Activated naive CD4-positive, alpha-beta T cell treated with anti-CD3 and anti-CD28 coated beads, Interleukin-2, amount 10 ng/mL, durations not matched to agents 7 days and 5 days (primary cell): ENCODE data around the gene NEUROD4.
A peak's percentile ranks its signal among the peaks of the same experiment; 100 is the strongest.

Source experiments
- CTCF ChIA-PET: fragments of 350-600 bp; sonication (Branson Sonifier 250); formaldehyde crosslinking; loops from one replicate; lab custom pipeline; 2021; ENCODE audit warnings: antibody characterized with exemption; lab: Charles Lee
- DNase-seq: peaks from one replicate; pipeline ENCODE4 v3.0.0-alpha.2; 2020
- H3K27ac Mint-ChIP-seq: one replicate; pipeline ENCODE4 v1.8.0; 2021; ENCODE audit warnings: mild to moderate bottlenecking, moderate library complexity, mixed read lengths
- H3K27me3 Mint-ChIP-seq: one replicate; pipeline ENCODE4 v1.8.0; 2021; ENCODE audit warnings: mild to moderate bottlenecking, mixed read lengths
- H3K36me3 Mint-ChIP-seq: one replicate; pipeline ENCODE4 v1.8.0; 2021; ENCODE audit warnings: mixed read lengths
- H3K4me1 Mint-ChIP-seq: one replicate; pipeline ENCODE4 v1.8.0; 2021; ENCODE audit warnings: mixed read lengths
- H3K4me3 Mint-ChIP-seq: one replicate; pipeline ENCODE4 v1.8.0; 2021; ENCODE audit warnings: mild to moderate bottlenecking, moderate library complexity, mixed read lengths
- H3K9me3 Mint-ChIP-seq: one replicate; pipeline ENCODE4 v1.8.0; 2021; ENCODE audit warnings: mixed read lengths

NEUROD4 gene

DNA sequence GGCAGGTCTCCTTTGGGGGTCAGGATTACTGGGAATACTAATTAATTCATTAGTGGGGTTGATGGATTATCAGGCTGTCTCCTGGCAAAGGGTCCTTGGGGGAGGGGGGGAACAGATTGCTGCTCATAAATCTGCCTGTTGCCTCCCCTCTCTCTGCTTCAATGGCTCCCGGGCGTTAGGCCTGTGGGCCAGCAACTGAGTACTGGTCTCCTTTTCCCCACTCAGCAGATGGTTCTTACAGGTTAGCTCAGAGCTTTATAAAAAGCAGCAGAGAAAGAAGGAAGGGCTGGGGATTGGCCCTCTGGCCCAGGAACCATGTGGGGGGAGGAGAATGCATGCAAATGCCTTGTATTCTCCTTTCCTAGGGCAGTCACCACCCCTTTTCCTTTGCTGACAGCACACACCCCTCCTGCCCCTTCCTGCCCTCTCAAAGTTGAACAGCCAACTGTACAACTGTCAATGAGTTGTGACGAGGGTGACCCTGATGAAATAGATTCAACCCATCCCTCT lies 2.3 kb upstream of the NEUROD4 start:
- CTCF ChIA-PET: no interaction called here
- H3K27me3 Mint-ChIP-seq: peaks cover 43% of the 10 kb centered on the region
- no peak overlapping the region for H3K4me3 Mint-ChIP-seq

DNA sequence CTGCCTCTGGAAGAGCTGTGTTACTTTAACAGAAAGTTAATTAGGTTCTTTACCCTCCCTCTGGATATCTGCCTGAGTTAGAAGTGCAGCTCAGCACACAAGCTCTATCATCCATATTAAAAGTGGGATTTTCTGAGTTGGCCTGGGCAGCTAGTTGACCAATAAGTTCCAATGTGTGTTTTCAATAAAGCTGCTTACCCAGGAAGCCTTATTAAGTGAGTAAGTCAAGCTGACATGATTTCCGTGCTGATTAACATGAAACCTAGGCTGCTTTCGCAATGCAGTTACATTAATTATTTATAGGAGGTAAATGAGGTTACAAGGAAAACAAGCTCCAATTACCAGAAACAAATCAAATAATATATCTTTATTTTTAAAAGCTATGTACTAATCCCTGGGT lies 4.8 kb downstream of the NEUROD4 start:
- CTCF ChIA-PET: interaction anchor here (0.6 kb wide), 1 partner anchor 338 kb away, joined by 3 read pairs; no protein-coding TSS in a partner anchor
- Mint-ChIP-seq H3K27ac (no peak overlapping the region), H3K4me1 (peaks cover 2% of the 10 kb centered on the region), H3K27me3 (peaks cover 40% of the 10 kb centered on the region), H3K36me3 (no peaks in the 10 kb centered on the region), H3K4me3 (no peak overlapping the region), H3K9me3 (no peaks in the 10 kb centered on the region)
- DNase-seq: no peak

More for the DNA sequence above, 2.3 kb upstream of the NEUROD4 start:
- H3K4me1 Mint-ChIP-seq: peaks cover 2% of the 10 kb centered on the region
- no peak overlapping the region for H3K27ac Mint-ChIP-seq
- H3K9me3 Mint-ChIP-seq: peaks cover 11% of the 10 kb centered on the region
- DNase-seq: no peak
- H3K36me3 Mint-ChIP-seq: no peaks in the 10 kb centered on the region

DNA sequence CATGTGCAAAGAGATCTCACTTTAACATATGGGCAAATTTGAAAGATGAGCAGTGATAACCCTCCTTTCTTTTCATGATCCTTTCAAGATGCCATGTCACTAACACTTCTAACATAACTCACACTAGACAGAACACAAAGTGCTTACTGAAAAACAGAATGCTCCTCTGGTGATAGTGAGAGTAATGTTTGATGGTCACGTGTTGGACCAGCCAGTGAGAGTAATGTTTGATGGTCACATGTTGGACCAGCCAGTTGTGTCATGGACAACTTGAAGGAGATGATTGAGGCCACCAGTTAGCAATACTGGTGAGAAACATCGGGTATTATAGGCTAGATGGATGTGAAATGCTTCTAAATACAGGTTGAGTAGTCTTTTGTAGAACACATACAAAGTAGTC lies 5.7 kb downstream of the NEUROD4 start:
- no peak for DNase-seq
- CTCF ChIA-PET: no interaction called here
- H3K36me3 Mint-ChIP-seq: no peaks in the 10 kb centered on the region
- H3K4me3 Mint-ChIP-seq: no peak overlapping the region
- no peaks in the 10 kb centered on the region for H3K9me3 Mint-ChIP-seq
- no peaks in the 10 kb centered on the region for H3K4me1 Mint-ChIP-seq
- no peak overlapping the region for H3K27ac Mint-ChIP-seq
- peaks cover 31% of the 10 kb centered on the region for H3K27me3 Mint-ChIP-seq

DNA sequence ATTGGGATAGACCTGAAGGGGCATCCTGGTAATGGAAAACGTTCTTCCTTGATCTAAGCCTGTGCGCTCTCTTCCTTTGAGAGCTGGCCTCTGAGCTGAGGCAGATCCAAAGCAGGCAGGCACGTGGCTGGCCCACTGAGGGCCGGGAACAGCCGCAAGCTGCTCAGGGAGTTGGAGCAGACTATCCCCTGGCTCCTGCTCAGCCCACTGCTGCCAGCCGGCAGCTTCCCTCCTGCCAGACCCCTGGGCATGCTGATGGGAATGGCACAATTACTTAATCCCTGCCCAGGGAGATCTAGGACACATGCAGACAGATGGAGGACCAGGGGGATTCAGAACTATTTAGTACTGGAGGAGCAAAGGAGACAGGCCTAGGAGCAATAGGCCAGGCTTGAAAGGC lies 14.4 kb downstream of the NEUROD4 start:
- CTCF ChIA-PET: interaction anchor here (1.9 kb wide), 1 partner anchor 9 kb away, joined by 5 read pairs; no protein-coding TSS in a partner anchor

DNA sequence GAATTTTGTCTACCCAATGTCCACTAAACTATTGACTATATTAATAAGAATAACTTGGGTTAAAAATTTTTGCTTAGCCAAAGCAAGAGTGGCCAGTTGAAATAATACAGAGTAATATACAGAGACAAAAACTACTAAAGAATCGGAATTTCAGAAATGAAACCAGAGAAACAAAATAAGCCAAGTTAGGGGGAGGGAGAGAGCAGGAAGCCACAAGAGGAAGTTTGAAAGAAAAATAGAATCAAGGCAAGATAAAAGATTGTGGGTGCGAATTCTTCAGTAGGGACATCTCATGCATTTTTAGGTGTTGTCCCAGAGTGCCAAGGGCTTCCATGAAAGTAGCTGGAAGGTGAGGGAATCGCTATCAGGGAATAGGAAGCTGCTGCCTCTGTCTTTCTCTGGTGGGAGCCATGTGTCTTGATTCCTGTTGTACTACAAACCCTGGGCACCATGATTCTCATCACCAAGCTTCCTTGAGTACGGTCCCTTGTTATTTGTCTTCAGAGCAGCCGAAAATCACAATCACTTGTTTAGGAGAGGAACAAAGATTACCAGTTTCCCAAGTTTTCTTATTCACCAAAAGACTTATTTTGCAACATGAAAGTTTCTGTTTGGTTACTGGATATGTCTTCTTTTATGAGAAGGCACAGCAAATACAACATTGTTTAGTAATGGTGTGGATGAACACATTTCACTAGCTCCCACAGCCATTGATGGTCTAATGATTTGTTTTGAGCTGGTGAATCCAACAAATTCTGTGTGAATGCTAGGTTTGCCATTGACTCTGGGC lies 16.7 kb downstream of the NEUROD4 start:
- H3K4me3 Mint-ChIP-seq: peak overlapping the region; percentile 8
- CTCF ChIA-PET: interaction anchor here (0.7 to 1.5 kb wide), 4 partner anchors 15 to 44 kb away, joined by 3 to 4 read pairs (median 3); no protein-coding TSS in a partner anchor
- H3K36me3 Mint-ChIP-seq: no peaks in the 10 kb centered on the region
- H3K27ac Mint-ChIP-seq: peak overlapping the region; percentile 76
- H3K4me1 Mint-ChIP-seq: peaks cover 29% of the 10 kb centered on the region
- peaks cover 8% of the 10 kb centered on the region for H3K27me3 Mint-ChIP-seq
- peaks cover 4% of the 10 kb centered on the region for H3K9me3 Mint-ChIP-seq
- no peak for DNase-seq

More for the DNA sequence above, 14.4 kb downstream of the NEUROD4 start:
- Mint-ChIP-seq H3K27me3 (no peaks in the 10 kb centered on the region), H3K4me3 (no peak overlapping the region), H3K27ac (no peak overlapping the region), H3K9me3 (peaks cover 4% of the 10 kb centered on the region), H3K36me3 (no peaks in the 10 kb centered on the region), H3K4me1 (peaks cover 29% of the 10 kb centered on the region)
- no peak for DNase-seq

DNA sequence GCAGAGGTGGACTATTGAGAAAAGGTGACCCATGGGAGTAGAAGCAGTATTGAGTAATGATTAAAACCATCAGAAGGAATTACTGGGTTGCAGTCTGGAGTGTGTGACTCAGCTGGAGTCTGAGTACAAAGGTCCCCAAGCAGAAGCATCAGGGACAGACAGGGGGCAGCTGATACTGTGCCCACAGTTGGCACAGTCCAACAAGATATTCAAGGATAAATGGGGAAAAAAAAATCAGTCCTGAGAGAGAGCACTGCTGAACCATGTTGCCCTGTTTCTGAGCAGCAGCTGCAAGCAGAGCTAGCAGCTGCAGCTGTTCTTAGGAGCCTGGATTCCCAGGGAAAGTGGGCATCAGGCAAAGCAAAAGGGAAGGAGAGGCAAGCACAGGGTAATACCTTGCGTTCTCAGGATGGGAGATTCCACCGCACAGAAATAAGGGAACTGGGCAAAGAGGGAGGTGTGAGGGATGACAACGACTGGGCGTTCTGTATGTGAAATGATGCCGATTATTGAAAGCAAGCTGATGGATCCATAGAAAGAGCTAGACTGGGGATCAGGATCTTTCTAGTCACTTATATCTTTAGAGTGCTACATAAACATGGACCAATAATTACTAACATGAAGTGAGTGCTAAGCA lies 17.7 kb downstream of the NEUROD4 start:
- peaks cover 8% of the 10 kb centered on the region for H3K27me3 Mint-ChIP-seq
- no peak overlapping the region for H3K4me3 Mint-ChIP-seq
- H3K4me1 Mint-ChIP-seq: peaks cover 29% of the 10 kb centered on the region
- CTCF ChIA-PET: interaction anchor here (1.1 to 1.5 kb wide), 3 partner anchors 14 to 44 kb away, joined by 3 to 5 read pairs (median 4); no protein-coding TSS in a partner anchor
- H3K36me3 Mint-ChIP-seq: no peaks in the 10 kb centered on the region
- DNase-seq: no peak
- H3K27ac Mint-ChIP-seq: no peak overlapping the region
- H3K9me3 Mint-ChIP-seq: peaks cover 4% of the 10 kb centered on the region

DNA sequence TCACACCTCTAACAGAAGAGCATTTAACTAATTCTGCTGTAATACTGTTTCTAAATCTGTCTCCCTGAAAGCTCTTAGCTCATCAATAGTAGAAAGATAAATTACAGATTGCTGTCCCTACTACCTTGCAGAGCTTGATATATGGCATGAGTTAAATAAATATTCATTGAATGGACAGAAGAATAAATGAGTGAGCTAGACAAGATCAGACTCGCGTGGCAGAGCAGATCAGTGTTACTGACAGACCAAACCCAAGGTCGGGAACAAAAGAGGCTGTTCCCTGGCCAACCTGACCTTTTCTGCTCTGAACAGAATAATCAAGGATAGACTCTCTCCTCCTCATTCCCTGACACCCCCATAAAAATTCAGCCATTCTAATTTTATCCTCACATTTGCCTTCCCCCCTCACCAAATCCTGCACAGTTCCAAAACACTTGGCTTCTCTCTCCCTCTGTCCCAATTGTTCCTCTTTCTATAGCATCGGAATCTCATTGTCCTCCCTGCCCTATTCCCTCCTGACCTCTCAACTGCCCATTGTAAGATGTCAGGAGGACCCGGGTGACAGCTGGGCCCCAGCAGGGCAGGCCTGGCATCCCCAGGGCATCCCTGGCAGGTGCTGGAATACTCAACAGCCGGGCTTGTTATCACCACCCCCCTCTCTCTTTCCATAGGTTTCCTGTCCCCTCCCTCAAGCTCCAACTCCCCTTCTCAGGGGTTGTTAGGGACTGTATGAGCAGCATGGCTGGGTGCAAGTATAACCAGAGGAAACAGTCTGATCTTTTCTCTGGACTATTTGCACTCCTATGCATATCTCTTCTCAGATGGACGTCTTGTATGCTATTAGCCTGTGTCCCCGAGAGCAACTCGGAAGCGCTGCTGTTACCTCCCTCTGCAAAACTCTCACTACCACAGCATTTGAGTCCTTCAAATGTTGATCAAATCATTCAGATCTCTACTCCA lies 19.9 kb downstream of the NEUROD4 start:
- H3K4me3 Mint-ChIP-seq: no peak overlapping the region
- peaks cover 8% of the 10 kb centered on the region for H3K27me3 Mint-ChIP-seq
- H3K36me3 Mint-ChIP-seq: no peaks in the 10 kb centered on the region
- H3K27ac Mint-ChIP-seq: no peak overlapping the region
- no peak for DNase-seq
- CTCF ChIA-PET: interaction anchor here (1.3 kb wide), 1 partner anchor 47 kb away, joined by 3 read pairs; no protein-coding TSS in a partner anchor
- H3K4me1 Mint-ChIP-seq: peaks cover 29% of the 10 kb centered on the region
- H3K9me3 Mint-ChIP-seq: peaks cover 4% of the 10 kb centered on the region

DNA sequence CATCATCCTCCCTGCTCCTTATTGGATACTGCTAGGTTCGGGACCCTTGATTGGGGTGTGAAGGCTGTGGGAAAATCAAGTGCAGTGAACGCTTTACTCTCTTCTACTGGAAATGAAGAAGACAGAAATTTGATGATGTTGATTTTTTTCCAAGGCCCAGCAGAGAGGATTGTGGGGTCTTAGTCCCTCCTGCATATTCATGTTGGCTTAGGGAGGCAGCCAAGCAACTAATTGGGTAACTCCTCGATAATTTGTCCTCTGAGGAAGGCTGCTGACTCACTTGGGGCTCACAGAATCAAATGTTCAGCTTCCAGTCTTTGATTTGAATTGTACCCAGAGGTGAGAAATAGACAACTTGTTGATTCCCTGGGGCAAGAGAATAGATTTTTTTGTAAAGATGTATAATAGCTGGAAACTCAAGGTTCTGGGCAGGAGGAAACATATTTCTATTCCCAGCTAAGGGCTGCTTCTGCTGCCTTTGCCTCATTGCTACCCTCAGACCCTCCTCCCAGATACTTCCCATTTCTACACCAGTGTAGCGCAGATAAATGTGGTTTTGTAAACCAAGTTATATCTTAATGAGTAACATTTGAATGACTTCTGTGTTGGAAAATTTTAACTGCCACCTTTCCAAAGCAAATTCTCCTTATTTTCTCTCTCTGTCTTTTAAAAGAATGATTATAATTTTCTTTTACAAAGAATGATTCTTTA lies 21.7 kb downstream of the NEUROD4 start:
- no peaks in the 10 kb centered on the region for H3K36me3 Mint-ChIP-seq
- H3K27ac Mint-ChIP-seq: no peak overlapping the region
- CTCF ChIA-PET: interaction anchor here (1.0 kb wide), 1 partner anchor 27 kb away, joined by 3 read pairs; no protein-coding TSS in a partner anchor
- DNase-seq: no peak
- peaks cover 8% of the 10 kb centered on the region for H3K27me3 Mint-ChIP-seq
- H3K9me3 Mint-ChIP-seq: no peaks in the 10 kb centered on the region
- H3K4me3 Mint-ChIP-seq: no peak overlapping the region
- H3K4me1 Mint-ChIP-seq: peaks cover 15% of the 10 kb centered on the region

DNA sequence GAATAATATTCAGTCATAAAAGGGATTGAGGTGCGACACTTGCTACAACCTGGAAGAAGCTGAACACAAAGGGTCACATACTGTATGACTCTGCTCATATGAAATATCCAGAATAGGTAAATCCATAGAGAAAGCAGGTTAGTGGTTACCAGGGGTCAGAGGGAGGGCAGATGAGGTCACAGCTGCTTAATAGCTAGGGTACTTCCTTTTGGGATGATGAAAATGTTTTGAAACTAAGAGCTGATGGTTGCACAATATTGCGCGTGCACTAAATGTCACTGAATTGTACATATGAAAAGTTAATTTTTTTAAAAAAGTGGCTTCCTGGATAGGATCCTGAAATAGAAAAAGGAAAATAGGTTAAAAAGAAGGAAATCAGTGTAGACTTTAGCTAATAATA lies 23.8 kb downstream of the NEUROD4 start:
- Mint-ChIP-seq H3K36me3 (no peaks in the 10 kb centered on the region), H3K9me3 (no peaks in the 10 kb centered on the region), H3K27ac (no peak overlapping the region), H3K4me3 (no peak overlapping the region), H3K27me3 (peaks cover 8% of the 10 kb centered on the region), H3K4me1 (no peaks in the 10 kb centered on the region)
- DNase-seq: no peak
- CTCF ChIA-PET: interaction anchor here (1.3 to 1.7 kb wide), 3 partner anchors 10 to 28 kb away, joined by 5 to 9 read pairs (median 5); no protein-coding TSS in a partner anchor

DNA sequence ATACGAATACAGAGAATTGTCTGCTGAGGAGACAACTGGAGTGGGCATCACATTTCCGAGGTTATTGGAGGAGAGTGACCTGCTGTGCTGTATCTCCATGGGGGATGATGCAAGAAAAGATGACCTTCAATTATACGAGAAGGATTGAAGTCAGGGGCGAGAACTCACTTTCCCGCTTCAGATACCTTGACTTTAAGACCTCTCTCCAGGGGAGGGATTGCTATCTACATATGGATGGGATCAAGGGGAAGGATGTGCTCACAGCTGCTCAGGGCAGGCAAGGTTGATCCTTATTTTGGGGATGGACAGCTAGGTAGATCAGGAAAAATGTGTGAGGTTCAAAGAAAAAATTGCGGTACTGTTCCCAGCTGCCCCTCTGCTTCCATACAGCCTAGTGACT lies 24.4 kb downstream of the NEUROD4 start:
- CTCF ChIA-PET: interaction anchor here (1.3 to 1.7 kb wide), 2 partner anchors 10 to 24 kb away, joined by 5 to 9 read pairs; no protein-coding TSS in a partner anchor
- Mint-ChIP-seq H3K9me3 (no peaks in the 10 kb centered on the region), H3K4me3 (no peak overlapping the region), H3K36me3 (no peaks in the 10 kb centered on the region), H3K27me3 (peaks cover 8% of the 10 kb centered on the region), H3K27ac (no peak overlapping the region), H3K4me1 (no peaks in the 10 kb centered on the region)
- no peak for DNase-seq

DNA sequence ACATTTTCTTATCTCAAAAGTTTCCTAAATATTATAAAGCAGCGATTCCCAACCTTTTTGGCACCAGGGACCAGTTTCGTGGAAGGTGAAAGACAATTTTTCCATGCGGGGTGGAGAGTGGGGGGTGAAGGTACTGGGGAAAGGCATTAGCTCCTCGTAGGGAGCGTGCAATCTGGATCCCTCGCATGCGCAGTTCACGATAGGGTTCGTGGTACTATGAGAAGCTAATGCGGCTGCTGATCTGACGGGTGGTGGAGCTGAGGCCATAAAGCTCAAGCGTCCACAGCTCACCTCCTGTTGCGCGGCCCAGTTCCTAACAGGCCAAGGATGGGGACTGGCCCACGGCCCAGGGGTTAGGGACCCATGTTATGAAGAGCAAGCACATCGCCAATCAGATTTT lies 29.9 kb downstream of the NEUROD4 start:
- Mint-ChIP-seq H3K9me3 (no peaks in the 10 kb centered on the region), H3K4me1 (no peaks in the 10 kb centered on the region), H3K27me3 (peaks cover 10% of the 10 kb centered on the region), H3K27ac (no peak overlapping the region), H3K4me3 (no peak overlapping the region), H3K36me3 (no peaks in the 10 kb centered on the region)
- CTCF ChIA-PET: interaction anchor here (0.9 to 1.3 kb wide), 3 partner anchors 22 to 301 kb away, joined by 3 to 4 read pairs (median 3); no protein-coding TSS in a partner anchor
- no peak for DNase-seq

DNA sequence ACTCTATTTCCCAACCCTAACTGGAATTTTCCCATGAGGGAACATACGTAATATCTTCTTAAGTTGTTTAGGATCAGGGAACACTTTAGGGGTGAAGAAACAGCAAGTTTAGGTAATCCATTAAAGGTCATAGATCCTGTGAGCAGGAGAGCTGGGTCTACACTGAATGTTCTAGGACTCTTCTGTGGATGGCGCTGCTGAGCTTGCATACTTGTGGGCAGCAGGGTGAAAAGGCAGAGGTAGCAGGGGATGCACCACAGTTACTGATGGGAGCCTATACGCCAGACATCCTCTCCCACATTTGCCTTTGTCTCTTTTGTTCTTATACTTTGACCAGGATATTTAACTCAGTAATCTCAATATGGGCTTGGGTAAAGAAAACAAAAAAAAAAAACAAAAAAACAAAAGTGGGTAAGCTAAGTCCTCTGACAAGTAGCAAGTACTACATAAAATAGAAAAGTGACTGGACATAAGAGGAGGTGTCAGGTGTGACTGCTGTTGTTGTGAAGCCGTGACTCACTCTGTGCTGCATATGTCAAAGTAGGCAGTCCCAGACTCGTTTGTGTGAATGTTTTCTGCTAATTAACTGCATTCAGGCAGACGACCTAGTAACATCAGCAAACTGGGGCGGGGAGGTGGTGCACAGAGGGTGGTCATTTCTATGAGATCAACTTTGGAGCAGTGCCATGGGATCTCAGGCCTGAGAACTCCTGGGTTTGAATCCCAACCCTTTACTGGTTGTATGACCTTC lies 31.6 kb downstream of the NEUROD4 start:
- Mint-ChIP-seq H3K9me3 (no peaks in the 10 kb centered on the region), H3K4me1 (no peaks in the 10 kb centered on the region), H3K27ac (no peak overlapping the region), H3K4me3 (no peak overlapping the region), H3K27me3 (peaks cover 10% of the 10 kb centered on the region), H3K36me3 (no peaks in the 10 kb centered on the region)
- DNase-seq: no peak
- CTCF ChIA-PET: interaction anchor here (0.6 to 1.2 kb wide), 2 partner anchors 15 to 47 kb away, joined by 3 to 4 read pairs; no protein-coding TSS in a partner anchor
